Measurements from ENCODE around the gene NNAT.
A peak's percentile ranks its signal among the peaks of the same experiment; 100 is the strongest.
"Not testable (repeated sequence)": the region's sequence is repeated elsewhere in the genome, so short reads cannot be mapped to it uniquely, and the experiment has no call there.

NNAT gene

GRCh38 chr20:37524859-37525708, 4.0 kb downstream of the NNAT start:
- no peak for DNase-seq

GRCh38 chr20:37525810-37526209, 4.8 kb downstream of the NNAT start:
- no peak for DNase-seq

GRCh38 chr20:37526238-37526838, 5.3 kb downstream of the NNAT start:
- no peak for DNase-seq

- DNase-seq: no peak
Observed at GRCh38 chr20:37526839-37527637, 6.0 kb downstream of the NNAT start.

- peak; percentile 92 for DNase-seq
Observed at GRCh38 chr20:37527638-37528445, 6.8 kb downstream of the NNAT start, which contains the start of gene BLCAP. TSS of gene BLCAP (minus strand) at chr20:37527876. CDS start at chr20:37519174, 8,702 bp downstream.

- no peak for DNase-seq
Observed at GRCh38 chr20:37528446-37529213, 7.6 kb downstream of the NNAT start.

GRCh38 chr20:37529214-37529967, 8.3 kb downstream of the NNAT start:
- no peak for DNase-seq

GRCh38 chr20:37529968-37530600, 9.0 kb downstream of the NNAT start:
- DNase-seq: no peak

- DNase-seq: no peak
Observed at GRCh38 chr20:37530696-37531095, 9.6 kb downstream of the NNAT start.

GRCh38 chr20:37531856-37532255, 10.8 kb downstream of the NNAT start:
- DNase-seq: no peak

- DNase-seq: no peak
Observed at GRCh38 chr20:37533154-37533715, 12.2 kb downstream of the NNAT start.

- peak; percentile 86 for DNase-seq
Observed at GRCh38 chr20:37534401-37535157, 13.5 kb downstream of the NNAT start.

GRCh38 chr20:37535443-37536132, 14.5 kb downstream of the NNAT start:
- no peak for DNase-seq

GRCh38 chr20:37537505-37537904, 16.5 kb downstream of the NNAT start:
- no peak for DNase-seq

GRCh38 chr20:37538003-37538402, 17.0 kb downstream of the NNAT start:
- no peak for DNase-seq

- DNase-seq: no peak
Observed at GRCh38 chr20:37539424-37539823, 18.4 kb downstream of the NNAT start.

- no peak for DNase-seq
Observed at GRCh38 chr20:37540001-37540400, 19.0 kb downstream of the NNAT start.

GRCh38 chr20:37540838-37541237, 19.8 kb downstream of the NNAT start:
- not testable (repeated sequence) for DNase-seq

- DNase-seq: no peak
Observed at GRCh38 chr20:37541326-37541725, 20.3 kb downstream of the NNAT start.

All from midbrain (tissue), 1 donor.